WTC11 (cell line): ENCODE measurements around the gene HELZ.

Source experiments
- CREB1 ChIP-seq: sonication (generic); formaldehyde crosslinking; IDR thresholded peaks from 2 replicates; pipeline ENCODE4 v1.8.0; 2023; ENCODE audit warnings: mild to moderate bottlenecking, missing genetic modification reagents
- FOXP1 ChIP-seq: sonication (generic); formaldehyde crosslinking; IDR thresholded peaks from 2 replicates; pipeline ENCODE4 v1.8.0; 2022; ENCODE audit warnings: missing genetic modification reagents, mild to moderate bottlenecking, moderate library complexity, borderline replicate concordance
- IRF2 ChIP-seq: sonication (generic); formaldehyde crosslinking; IDR thresholded peaks from 2 replicates; pipeline ENCODE4 v1.8.0; 2022; ENCODE audit warnings: low read depth, missing genetic modification reagents, borderline replicate concordance
- MAX ChIP-seq: sonication (generic); formaldehyde crosslinking; IDR thresholded peaks from 2 replicates; pipeline ENCODE4 v1.8.0; 2022; ENCODE audit warnings: mild to moderate bottlenecking, missing genetic modification reagents
- NFYB ChIP-seq: sonication (generic); formaldehyde crosslinking; conservative IDR thresholded peaks from 2 replicates; pipeline ENCODE4 v1.8.0; 2022; ENCODE audit warnings: low read depth, missing genetic modification reagents
- SP1 ChIP-seq: sonication (generic); formaldehyde crosslinking; conservative IDR thresholded peaks from 2 replicates; pipeline ENCODE4 v1.8.1; 2022; ENCODE audit warnings: missing genetic modification reagents
- TF ChIP-seq, protein P1 (sequence below): sonication (generic); formaldehyde crosslinking; IDR thresholded peaks from 2 replicates; pipeline ENCODE4 v1.8.1; 2023; ENCODE audit warnings: mild to moderate bottlenecking, missing genetic modification reagents
- TF ChIP-seq, protein P2 (sequence below): sonication (generic); formaldehyde crosslinking; IDR thresholded peaks from 2 replicates; pipeline ENCODE4 v1.8.1; 2023; ENCODE audit warnings: mild to moderate bottlenecking, missing genetic modification reagents, borderline replicate concordance
- TF ChIP-seq, protein P3 (sequence below): sonication (generic); formaldehyde crosslinking; IDR thresholded peaks from 2 replicates; pipeline ENCODE4 v1.8.1; 2022; ENCODE audit warnings: mild to moderate bottlenecking, missing genetic modification reagents, moderate library complexity, borderline replicate concordance
- TF ChIP-seq, protein P4 (sequence below): fragments of 200-600 bp; IDR thresholded peaks from 2 replicates; pipeline ENCODE4 v1.8.0; 2022; ENCODE audit warnings: antibody characterized with exemption
- TF ChIP-seq, protein P5 (sequence below): sonication (generic); formaldehyde crosslinking; IDR thresholded peaks from 2 replicates; pipeline ENCODE4 v1.8.1; 2022; ENCODE audit warnings: mild to moderate bottlenecking, moderate library complexity, missing genetic modification reagents

DNA sequence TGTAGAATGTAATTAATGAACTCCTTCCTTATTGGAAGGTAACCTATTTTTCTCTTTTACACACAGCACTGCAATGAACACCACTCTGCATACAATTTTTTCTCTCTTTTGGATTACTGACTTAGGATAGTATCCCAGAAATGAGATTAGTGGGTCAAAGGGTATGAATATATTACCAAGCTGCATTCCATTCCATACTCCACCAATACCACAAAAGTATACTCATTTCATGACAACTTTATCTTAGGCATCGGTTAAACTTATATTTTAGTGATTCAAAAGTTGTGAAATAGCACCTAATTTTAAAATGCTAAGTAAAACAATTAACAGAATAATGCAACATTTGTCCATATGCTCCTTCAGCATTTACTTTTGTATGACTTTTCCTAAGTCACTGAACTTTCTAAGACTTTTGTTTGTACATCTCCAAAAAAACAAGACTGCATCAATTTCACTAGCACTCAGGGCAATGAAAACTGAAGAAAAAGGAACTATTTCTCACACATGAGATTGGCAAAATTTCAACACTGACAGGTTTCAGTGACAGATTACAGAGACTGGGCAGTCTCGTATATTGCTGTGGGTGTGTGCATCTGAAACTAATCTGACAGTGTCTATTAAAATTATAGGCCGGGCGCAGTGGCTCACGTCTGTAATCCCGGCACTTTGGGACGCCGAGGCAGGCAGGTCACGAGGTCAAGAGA is 32.1 kb downstream of the HELZ start:
- TF ChIP-seq, protein P1, sequence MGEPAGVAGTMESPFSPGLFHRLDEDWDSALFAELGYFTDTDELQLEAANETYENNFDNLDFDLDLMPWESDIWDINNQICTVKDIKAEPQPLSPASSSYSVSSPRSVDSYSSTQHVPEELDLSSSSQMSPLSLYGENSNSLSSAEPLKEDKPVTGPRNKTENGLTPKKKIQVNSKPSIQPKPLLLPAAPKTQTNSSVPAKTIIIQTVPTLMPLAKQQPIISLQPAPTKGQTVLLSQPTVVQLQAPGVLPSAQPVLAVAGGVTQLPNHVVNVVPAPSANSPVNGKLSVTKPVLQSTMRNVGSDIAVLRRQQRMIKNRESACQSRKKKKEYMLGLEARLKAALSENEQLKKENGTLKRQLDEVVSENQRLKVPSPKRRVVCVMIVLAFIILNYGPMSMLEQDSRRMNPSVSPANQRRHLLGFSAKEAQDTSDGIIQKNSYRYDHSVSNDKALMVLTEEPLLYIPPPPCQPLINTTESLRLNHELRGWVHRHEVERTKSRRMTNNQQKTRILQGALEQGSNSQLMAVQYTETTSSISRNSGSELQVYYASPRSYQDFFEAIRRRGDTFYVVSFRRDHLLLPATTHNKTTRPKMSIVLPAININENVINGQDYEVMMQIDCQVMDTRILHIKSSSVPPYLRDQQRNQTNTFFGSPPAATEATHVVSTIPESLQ: no peak
- TF ChIP-seq IRF2 (CRISPR knock-in tag) (no peak), MAX (CRISPR knock-in tag) (no peak), SP1 (no peak), FOXP1 (CRISPR knock-in tag) (no peak), NFYB (CRISPR knock-in tag) (no peak), CREB1 (CRISPR knock-in tag) (no peak)
- TF ChIP-seq, protein P2, sequence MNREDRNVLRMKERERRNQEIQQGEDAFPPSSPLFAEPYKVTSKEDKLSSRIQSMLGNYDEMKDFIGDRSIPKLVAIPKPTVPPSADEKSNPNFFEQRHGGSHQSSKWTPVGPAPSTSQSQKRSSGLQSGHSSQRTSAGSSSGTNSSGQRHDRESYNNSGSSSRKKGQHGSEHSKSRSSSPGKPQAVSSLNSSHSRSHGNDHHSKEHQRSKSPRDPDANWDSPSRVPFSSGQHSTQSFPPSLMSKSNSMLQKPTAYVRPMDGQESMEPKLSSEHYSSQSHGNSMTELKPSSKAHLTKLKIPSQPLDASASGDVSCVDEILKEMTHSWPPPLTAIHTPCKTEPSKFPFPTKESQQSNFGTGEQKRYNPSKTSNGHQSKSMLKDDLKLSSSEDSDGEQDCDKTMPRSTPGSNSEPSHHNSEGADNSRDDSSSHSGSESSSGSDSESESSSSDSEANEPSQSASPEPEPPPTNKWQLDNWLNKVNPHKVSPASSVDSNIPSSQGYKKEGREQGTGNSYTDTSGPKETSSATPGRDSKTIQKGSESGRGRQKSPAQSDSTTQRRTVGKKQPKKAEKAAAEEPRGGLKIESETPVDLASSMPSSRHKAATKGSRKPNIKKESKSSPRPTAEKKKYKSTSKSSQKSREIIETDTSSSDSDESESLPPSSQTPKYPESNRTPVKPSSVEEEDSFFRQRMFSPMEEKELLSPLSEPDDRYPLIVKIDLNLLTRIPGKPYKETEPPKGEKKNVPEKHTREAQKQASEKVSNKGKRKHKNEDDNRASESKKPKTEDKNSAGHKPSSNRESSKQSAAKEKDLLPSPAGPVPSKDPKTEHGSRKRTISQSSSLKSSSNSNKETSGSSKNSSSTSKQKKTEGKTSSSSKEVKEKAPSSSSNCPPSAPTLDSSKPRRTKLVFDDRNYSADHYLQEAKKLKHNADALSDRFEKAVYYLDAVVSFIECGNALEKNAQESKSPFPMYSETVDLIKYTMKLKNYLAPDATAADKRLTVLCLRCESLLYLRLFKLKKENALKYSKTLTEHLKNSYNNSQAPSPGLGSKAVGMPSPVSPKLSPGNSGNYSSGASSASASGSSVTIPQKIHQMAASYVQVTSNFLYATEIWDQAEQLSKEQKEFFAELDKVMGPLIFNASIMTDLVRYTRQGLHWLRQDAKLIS (CRISPR knock-in tag): no peak
- TF ChIP-seq, protein P3, sequence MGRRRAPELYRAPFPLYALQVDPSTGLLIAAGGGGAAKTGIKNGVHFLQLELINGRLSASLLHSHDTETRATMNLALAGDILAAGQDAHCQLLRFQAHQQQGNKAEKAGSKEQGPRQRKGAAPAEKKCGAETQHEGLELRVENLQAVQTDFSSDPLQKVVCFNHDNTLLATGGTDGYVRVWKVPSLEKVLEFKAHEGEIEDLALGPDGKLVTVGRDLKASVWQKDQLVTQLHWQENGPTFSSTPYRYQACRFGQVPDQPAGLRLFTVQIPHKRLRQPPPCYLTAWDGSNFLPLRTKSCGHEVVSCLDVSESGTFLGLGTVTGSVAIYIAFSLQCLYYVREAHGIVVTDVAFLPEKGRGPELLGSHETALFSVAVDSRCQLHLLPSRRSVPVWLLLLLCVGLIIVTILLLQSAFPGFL (CRISPR knock-in tag): no peak
- TF ChIP-seq, protein P4, sequence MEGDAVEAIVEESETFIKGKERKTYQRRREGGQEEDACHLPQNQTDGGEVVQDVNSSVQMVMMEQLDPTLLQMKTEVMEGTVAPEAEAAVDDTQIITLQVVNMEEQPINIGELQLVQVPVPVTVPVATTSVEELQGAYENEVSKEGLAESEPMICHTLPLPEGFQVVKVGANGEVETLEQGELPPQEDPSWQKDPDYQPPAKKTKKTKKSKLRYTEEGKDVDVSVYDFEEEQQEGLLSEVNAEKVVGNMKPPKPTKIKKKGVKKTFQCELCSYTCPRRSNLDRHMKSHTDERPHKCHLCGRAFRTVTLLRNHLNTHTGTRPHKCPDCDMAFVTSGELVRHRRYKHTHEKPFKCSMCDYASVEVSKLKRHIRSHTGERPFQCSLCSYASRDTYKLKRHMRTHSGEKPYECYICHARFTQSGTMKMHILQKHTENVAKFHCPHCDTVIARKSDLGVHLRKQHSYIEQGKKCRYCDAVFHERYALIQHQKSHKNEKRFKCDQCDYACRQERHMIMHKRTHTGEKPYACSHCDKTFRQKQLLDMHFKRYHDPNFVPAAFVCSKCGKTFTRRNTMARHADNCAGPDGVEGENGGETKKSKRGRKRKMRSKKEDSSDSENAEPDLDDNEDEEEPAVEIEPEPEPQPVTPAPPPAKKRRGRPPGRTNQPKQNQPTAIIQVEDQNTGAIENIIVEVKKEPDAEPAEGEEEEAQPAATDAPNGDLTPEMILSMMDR: no peak
- TF ChIP-seq, protein P5, sequence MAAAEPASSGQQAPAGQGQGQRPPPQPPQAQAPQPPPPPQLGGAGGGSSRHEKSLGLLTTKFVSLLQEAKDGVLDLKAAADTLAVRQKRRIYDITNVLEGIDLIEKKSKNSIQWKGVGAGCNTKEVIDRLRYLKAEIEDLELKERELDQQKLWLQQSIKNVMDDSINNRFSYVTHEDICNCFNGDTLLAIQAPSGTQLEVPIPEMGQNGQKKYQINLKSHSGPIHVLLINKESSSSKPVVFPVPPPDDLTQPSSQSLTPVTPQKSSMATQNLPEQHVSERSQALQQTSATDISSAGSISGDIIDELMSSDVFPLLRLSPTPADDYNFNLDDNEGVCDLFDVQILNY (CRISPR knock-in tag): no peak
